NCI-H510A (cell line): ENCODE results near the gene AXL.

ENCODE experiments used
- DNase-seq: peaks from one replicate; lab custom pipeline; 2025; lab: John Stamatoyannopoulos, UW

AXL gene

DNA sequence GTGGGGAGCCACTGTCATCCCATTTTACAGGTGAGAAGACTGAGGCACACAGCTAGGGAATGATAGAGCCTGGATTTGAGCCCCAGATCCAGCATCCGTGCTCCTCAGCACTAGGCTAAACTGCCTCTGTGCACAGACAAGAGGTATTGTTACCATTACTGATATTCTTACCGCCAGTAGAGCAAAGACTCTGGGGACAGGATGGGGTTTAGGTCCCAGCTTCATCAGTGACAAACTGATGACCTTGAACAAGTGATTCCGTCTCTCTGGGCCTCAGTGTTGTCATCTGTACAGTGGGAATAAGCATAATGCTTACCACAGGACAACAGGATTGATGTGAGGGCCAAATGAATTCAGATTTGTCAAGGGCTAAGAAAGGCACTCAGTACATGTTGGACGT lies 16.5 kb downstream of the AXL start:
- DNase-seq = no peak

GRCh38 chr19:41238244-41238643 lies 19.2 kb downstream of the AXL start:
- no peak for DNase-seq

DNA sequence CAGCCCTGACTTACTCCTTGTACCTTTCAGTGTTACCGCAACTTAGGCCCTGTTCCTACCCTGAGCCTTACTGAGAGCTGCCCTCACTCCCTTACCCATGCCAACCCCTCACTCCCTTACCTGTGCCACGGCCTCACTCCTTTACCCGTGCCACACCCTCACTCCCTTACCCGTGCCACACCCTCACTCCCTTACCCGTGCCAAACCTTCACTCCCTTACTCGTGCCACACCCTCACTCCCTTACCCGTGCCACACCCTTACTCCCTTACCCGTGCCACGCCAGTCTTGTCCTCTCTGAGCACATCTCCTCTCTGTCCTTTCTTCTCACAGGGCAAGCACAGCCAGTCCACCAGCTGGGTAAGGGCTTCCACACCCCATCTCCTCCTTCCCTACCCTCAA lies 20.3 kb downstream of the AXL start:
- DNase-seq = no peak

DNA sequence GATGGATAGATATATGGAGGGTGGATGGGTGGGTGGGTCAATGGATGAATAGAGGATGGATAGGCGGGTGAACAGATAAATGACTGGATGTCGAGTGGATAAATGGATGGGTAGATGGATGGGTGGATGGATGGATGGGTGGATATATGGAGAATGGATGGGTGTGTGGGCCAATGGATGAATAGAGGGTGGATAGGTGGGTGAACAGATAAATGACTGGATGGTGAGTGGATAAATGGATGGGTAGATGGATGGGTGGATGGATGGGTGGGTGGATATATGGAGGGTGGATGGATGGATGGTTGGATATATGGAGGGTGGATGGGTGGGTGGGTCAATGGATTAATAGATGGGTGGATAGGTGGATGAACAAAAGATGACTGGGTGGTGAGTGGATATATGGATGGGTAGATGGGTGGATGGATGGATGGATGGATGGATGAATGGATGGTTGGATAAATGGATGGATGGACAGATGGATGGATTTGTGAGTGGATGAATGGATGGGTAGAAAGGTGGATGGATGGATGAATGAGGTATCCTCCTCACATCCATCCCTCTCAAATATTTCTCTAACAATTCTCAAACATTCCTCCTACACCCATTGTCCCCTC lies 21.0 kb downstream of the AXL start:
- DNase-seq = no peak

- no peak for DNase-seq
Measured at GRCh38 chr19:41241859-41242258, 22.8 kb downstream of the AXL start.

DNA sequence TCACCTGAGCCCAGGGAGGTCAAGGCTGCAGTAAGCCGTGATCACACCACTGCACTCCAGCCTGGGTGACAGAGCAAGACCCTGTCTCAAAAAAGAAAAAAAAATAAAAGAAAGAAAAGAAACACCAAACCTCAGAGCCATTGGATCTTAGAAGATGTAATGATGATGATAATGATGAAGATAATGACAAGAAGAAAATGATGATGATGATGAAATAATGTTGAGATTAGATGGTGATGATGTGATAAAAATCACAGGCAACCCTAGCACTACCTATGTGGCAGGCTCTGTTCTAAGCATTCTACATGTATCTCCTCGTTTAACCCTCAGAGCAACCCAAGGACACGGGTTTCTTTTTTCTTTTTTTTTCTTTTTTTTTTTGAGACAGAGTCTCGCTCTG lies 25.1 kb downstream of the AXL start:
- DNase-seq = no peak

DNA sequence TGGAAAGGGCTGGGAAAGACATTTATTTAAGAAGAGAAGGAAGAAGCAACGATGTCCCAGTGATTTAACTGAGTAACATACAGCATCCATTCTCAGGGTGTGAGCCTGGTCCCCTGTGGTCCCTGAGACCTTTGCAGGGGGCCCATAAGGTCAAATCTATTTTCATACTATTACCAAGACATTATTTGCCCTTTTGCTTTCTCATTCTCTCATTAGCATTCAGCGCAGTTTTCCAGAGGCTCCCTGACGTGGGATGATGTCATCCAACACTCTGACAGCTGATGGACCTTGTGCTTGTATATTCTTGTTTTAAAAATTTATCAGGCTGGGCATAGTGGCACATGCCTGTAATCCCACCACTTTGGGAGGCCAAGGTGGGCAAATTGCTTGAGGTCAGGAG lies 26.8 kb downstream of the AXL start:
- no peak for DNase-seq

- no peak for DNase-seq
Measured at GRCh38 chr19:41248895-41249294, 29.9 kb downstream of the AXL start.

DNA sequence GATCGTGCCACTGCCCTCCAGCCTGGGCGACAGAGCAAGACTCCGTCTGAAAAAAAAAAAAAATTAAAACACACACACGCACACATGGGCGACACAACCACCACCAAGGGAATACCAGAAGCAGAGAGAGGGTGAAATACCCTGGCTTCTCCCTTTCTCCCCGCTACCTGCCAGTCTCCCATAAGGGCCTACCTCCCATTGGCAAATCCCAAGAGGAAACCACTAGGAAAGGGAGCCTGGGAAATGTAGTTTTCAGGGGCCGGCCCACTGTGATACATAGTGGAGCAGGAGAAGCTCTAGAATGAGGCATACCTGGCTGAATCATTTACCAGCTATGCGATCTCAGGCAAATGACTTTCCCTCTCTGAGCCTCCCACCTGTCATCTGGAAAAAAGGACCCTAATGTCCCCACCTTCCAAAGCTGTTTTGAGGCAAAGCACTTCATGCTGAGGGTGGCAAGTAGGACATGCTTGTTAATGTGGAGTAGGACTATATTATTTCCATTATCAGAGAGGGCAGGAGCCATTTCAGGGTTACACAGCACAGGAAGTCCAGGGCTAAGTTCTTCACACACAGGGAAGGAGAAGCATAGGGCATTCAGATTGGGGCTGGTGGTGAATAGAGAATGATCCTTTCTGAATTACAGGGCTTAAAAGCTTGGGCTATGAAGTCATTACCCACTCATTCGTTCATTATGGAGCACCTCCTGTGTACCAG lies 30.8 kb downstream of the AXL start:
- no peak for DNase-seq

GRCh38 chr19:41253660-41254059 lies 34.6 kb downstream of the AXL start:
- no peak for DNase-seq

DNA sequence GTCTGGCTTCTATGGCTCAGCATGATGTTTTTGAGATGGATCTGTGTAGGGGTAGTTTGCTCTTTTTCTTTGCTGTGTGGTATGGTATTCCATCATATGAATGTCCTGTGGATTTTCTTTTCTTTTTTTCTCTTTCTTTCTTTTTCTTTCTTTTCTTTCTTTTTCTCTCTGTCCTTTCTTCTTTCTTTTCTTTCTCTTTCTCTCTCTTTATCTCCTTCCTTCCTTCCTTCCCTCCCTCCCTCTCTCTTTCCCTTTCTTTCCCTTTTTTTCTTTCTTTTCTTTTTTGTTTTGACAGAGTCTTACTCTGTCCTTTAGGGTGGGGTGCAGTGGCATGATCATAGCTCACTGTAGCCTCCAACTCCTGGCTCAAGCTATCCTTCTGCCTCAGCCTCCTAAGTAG lies 36.1 kb downstream of the AXL start:
- no peak for DNase-seq

GRCh38 chr19:41261474-41262190 lies 42.6 kb downstream of the AXL start:
- DNase-seq = no peak

- peak; percentile 37 for DNase-seq
Measured at GRCh38 chr19:41263042-41263849, 44.2 kb downstream of the AXL start.

DNA sequence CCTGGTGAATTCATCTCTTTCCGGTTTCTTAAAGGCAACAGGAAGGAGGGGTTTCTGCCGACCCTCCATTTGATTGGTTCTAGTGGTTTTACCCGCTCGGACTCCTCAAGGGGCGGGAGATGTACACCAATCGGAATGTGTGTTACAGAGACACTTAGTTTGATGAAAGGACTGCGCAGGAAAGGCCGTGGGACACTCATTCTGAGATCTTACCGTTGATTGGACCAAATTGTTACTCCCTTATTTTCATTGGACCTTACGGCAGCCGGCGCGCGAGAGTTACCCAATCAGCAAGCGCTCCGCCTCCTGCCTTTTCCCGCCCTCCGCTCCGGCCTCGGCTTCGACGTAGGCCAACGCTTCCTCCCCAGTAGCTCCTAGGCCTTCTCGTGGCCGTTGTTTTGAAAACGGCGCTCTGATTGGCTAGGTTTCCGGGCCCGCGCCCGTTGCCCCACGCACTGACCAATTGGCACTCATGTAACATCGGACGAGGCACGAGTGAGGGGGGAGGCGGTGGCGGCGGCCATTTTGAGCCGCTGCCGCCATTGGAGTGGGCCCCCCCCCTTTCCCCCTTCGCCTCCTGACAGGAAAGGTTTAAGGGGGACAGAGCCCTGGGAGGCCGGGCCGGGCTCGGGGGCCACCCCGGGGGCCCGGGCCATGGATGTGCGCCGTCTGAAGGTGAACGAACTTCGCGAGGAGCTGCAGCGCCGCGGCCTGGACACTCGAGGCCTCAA lies 45.0 kb downstream of the AXL start, which contains the start of gene HNRNPUL1:
HNRNPUL1 (plus strand) TSS at position 523 of the 731 bp plus-strand sequence; CDS start at position 655, 132 bp downstream.
- DNase-seq = peak; percentile 98

- DNase-seq = peak; percentile 40
Measured at GRCh38 chr19:41264581-41265394, 45.8 kb downstream of the AXL start.

- DNase-seq = no peak
Measured at GRCh38 chr19:41265395-41266153, 46.6 kb downstream of the AXL start.

DNA sequence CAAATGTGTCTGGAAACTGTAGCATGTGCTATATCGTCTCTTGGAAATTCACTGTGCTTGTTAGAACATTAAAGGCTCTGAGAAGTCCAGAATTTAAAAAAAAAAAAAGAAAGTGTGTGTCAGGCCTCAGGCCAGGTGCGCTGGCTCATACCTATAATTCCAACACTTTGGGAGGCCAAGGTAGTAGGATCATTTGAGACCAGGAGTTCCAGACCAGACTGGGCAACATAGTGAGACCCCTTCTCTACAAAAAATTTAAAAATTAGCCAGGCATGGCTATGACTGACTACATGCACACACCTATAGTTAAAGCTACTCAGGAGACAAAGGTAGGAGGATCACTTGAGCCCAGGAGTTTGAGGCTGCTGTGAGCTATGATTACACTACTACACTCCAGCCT lies 50.0 kb downstream of the AXL start:
- DNase-seq = no peak

- no peak for DNase-seq
Measured at GRCh38 chr19:41269571-41269970, 50.5 kb downstream of the AXL start.

- no peak for DNase-seq
Measured at GRCh38 chr19:41273076-41273475, 54.1 kb downstream of the AXL start.

DNA sequence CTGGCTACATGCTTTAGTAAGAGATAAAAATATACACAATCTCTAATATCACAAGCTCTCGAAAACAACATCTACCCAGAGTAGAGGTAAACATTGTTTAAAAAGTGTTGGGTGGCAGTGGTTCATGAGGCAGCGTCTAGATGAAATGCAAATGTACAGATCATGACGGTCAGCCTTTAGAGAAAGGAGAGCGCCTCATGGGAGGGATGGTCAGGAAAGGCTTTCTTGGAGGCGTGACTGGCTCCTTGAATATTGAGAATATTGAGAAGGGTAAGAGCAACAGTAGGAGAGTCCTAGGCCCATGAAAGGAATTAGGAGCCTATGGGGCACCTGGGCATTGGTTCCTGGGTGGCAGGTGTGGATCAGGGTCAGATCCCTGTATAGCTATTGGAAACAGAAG lies 55.8 kb downstream of the AXL start:
- DNase-seq = no peak
